ENCODE data around the gene CDH19.

- TF ChIP-seq POLR2A (IDR thresholded peaks at IDR 0.05; ENCODE audit: low read depth, low read length) = no peak
- TF ChIP-seq POLR2AphosphoS5 (IDR thresholded peaks at IDR 0.05; ENCODE audit: low read depth, low read length) = no peak
Observed at GRCh38 chr18:66641056-66641455, 37.2 kb upstream of the CDH19 start.

All from GM12892 (cell line).